GM12864 (cell line): Measurements from ENCODE around the gene POU3F1.

Experiments
- DNase-seq: peaks from one replicate; pipeline ENCODE4 v3.0.0-alpha.2; 2011; ENCODE audit warnings: low read depth
- H3K4me3 ChIP-seq: 2 replicates; pipeline ENCODE4 v1.5.1; 2011; ENCODE audit warnings: mild to moderate bottlenecking, low read depth, low read length, control low read depth
- TF ChIP-seq, protein P1 (sequence below): IDR thresholded peaks from 2 replicates; pipeline ENCODE4 v1.5.1; 2011; ENCODE audit warnings: low read depth, mild to moderate bottlenecking, moderate library complexity, low read length, control low read depth, inconsistent platforms; ENCODE audit errors: missing control alignments

Gene POU3F1

DNA sequence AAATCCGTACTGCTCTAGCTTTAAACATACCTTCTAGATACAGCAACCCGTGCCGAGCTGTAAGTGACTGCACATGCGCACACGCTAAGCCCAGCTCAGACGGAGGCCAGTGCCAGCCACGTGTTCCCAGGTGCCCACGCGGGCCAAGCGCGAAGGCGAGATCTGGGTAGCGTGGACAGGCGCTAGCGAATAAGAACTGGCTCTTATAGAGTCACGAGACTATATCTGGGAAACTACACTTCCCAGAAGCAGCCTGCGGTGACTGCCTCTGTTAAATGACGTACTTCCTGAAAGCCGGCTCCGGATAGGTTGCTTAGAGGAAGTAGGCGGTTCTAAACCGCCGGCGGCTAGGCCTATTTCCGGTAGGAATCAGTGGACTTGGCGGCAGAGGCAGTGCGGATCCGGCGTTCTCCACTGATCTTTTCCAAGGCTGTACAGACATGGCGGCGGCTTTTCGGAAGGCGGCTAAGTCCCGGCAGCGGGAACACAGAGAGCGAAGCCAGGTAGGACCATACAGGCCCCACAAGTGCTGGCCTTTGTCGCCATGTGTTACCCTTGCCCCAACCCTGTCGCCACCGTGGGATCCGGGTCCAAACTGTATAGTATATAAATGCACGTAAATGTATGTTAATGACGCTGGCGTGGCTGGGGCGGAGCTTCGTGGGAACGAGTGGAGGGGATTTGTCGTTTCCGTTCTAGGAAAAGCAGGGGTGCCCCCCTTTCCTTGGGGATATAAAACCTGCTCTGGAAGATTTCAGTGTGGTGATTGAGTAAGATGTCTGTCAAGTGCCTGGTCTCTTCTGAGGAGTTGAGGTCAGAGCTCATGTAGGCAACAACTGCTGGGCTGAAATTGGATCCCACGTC, 34.0 kb downstream of the POU3F1 start, which contains the start of gene UTP11:
TSS of gene UTP11 (plus strand) at position 372 of the 864 bp plus-strand sequence. CDS start at position 441, 69 bp downstream.
- peak; percentile 96 for DNase-seq
- TF ChIP-seq, protein P1, sequence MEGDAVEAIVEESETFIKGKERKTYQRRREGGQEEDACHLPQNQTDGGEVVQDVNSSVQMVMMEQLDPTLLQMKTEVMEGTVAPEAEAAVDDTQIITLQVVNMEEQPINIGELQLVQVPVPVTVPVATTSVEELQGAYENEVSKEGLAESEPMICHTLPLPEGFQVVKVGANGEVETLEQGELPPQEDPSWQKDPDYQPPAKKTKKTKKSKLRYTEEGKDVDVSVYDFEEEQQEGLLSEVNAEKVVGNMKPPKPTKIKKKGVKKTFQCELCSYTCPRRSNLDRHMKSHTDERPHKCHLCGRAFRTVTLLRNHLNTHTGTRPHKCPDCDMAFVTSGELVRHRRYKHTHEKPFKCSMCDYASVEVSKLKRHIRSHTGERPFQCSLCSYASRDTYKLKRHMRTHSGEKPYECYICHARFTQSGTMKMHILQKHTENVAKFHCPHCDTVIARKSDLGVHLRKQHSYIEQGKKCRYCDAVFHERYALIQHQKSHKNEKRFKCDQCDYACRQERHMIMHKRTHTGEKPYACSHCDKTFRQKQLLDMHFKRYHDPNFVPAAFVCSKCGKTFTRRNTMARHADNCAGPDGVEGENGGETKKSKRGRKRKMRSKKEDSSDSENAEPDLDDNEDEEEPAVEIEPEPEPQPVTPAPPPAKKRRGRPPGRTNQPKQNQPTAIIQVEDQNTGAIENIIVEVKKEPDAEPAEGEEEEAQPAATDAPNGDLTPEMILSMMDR, result no peak
- peak within 1 kb of the TSS; percentile 81 for H3K4me3 ChIP-seq

DNA sequence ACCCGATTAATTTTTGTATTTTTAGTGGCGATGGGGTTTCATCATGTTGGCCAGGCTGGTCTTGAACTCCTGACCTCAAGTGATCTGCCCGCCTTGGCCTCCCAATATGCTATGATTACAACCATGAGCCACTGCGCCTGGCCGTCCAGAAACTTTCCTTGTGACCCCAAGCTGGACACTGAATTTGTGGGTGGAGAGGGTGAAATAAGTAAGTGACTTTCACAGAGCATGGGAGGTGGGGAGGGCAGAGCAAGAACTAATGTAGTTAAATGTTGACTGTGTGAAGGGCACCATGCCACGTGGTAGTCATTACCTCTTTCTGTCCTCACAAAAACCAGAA, 36.8 kb downstream of the POU3F1 start:
- H3K4me3 ChIP-seq, result no peak overlapping the region
- TF ChIP-seq, protein P1, result no peak
- no peak for DNase-seq

DNA sequence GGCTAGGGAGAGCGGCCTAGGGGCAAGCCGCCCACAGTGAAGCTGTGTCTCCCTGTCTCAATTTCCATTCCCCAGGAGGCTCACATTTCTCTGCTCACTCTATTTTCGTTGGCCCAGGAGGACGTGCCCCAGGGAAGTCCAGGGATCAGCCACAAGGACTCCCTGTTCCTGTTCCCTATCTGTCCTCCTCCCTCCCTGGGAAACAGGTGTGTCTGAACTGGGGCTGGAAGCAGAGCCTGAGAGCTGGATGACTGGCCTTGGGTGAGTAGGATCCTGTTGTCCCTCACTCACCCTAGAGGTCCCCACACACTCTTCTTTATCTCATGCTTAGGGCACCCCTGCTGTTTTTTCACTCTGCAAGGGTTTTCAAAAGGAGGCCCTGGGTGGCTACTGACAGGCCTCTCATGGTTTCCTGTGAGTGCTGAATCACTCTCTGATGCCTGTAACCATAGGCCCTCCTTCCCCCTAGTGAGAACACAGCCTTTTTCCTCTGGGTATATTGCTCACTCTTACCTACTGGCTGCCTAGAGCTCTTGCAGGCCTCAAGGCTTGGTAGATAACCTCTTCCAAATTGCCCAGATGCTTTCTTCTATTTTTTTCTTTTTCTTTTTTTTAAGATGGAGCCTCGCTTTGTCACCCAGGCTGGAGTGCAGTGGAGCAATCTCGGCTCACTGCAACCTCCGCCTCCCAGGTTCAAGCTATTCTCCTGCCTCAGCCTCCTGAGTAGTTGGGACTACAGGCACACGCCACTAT, 37.3 kb downstream of the POU3F1 start:
- DNase-seq, result no peak
- H3K4me3 ChIP-seq, result no peak overlapping the region
- TF ChIP-seq, protein P1, result no peak

DNA sequence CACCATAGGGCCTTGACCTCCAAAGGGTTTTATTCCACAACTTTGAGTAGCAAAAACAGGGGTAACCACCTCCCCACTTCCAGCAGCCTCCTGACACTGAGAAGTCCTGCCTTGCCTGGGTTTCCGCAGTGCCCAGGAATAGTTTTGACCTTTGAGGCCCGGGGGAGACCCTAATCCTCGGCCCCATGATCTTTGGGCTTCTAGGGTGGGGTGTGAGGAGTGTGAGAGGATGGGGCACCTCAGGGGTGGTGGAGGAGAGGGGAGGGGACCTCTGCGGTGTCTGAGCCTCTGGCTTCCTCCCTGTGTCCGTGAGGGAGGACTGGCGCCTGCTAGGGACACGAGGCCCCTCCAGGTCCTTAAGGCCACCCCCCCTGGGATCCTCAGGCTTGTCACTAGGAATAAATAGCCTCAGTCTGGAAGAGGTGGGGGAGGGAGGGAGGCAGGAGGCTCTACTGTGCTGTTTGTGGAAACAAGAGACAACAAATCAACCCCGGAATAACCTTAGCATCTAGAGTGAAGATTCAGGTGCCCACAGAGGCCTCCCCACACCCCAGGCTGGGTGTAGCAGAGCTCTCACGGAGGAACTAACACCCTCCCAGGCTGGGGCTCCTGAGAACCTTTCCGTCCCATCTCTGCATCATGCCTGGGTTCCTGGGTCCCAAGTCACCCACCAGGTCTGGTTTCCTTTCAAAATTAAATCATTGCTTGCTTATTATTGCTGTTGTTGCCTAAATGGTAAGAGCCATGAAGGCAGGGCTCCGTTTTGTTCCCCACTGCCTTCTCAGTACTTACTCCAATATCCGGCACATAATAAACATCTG, 40.4 kb downstream of the POU3F1 start:
- DNase-seq, result no peak
- H3K4me3 ChIP-seq, result no peak overlapping the region
- TF ChIP-seq, protein P1, result no peak

DNA sequence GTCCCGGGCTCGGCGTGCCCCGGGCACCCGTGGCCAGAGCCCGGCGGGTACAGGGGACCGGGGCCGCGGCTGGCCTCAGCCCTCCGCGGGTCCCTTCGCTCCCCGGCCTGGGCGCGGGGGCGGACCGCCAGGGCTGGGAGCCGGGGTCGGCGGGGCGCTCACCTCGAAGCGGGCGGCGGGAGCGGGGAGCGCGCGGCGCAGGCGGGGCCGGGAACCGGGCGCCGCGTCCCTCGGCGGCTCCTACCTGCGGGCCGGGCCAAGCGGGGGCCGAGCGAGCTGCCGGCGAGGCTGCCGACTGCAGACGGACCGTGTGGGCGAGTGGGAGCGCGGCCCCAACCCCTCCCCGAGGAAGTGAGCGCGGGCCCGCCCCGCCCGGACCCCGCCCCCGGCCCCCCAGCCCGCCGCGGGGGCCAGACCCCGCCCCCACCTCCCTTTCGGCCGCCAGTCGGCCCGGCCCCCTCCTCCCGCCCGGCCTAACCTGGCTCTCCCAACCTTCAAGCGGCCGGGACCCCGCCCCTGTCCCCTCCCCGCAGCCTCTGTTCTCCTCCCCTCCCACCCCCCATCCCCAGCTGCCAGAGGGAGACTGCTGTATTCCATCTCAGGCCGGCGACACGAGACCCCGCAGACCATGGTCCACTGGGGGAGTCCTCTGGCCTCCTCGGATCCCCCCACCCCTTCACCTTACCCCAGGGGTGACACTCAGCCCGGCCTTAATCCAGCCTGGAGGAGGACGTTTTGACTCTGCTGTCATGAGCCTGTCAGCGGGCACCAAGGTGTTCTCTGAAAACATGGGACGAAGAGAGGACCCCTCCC, 41.2 kb downstream of the POU3F1 start, which contains the start of gene FHL3:
TSS of gene FHL3 (minus strand) at position 320 of the 813 bp plus-strand sequence. CDS start 6,102 bp downstream, outside the sequence.
- TF ChIP-seq, protein P1, result no peak
- DNase-seq, result no peak
- peak within 1 kb of the TSS; percentile 66 for H3K4me3 ChIP-seq
